HUES64 (cell line): ENCODE data around the gene ALG8.
"Not testable (repeated sequence)": the region's sequence is repeated elsewhere in the genome, so short reads cannot be mapped to it uniquely, and the experiment has no call there.

Experiments
- H3K27ac ChIP-seq: 2 replicates; pipeline ENCODE4 v1.7.0; 2013; ENCODE audit warnings: low read depth, low read length, inconsistent platforms
- H3K27me3 ChIP-seq: 2 replicates; pipeline ENCODE4 v1.6.1; 2013; ENCODE audit warnings: mild to moderate bottlenecking, low read length; ENCODE audit not compliant: insufficient read depth
- H3K36me3 ChIP-seq: 2 replicates; pipeline ENCODE4 v1.6.1; 2013; ENCODE audit warnings: mild to moderate bottlenecking, low read length; ENCODE audit not compliant: insufficient read depth
- H3K4me1 ChIP-seq: 2 replicates; pipeline ENCODE4 v1.6.1; 2013; ENCODE audit warnings: mild to moderate bottlenecking, low read length, moderate library complexity; ENCODE audit not compliant: insufficient read depth
- H3K4me3 ChIP-seq: 2 replicates; pipeline ENCODE4 v1.5.1; 2013; ENCODE audit warnings: mild to moderate bottlenecking, low read length, moderate library complexity
- H3K9ac ChIP-seq: 2 replicates; pipeline ENCODE4 v1.6.1; 2013; ENCODE audit warnings: mild to moderate bottlenecking, low read depth, low read length
- H3K9me3 ChIP-seq: 2 replicates; pipeline ENCODE4 v1.6.1; 2013; ENCODE audit warnings: low read depth, low read length; ENCODE audit not compliant: insufficient read depth
- WGBS: fragments of 150-250, 120-280 bp; methylation state at CpG from one replicate; pipeline ENCODE4 v1.1.7; 2013; ENCODE audit warnings: missing lambda C conversion rate; 5-methylcytosine and 5-hydroxymethylcytosine counted together

ALG8 gene

DNA sequence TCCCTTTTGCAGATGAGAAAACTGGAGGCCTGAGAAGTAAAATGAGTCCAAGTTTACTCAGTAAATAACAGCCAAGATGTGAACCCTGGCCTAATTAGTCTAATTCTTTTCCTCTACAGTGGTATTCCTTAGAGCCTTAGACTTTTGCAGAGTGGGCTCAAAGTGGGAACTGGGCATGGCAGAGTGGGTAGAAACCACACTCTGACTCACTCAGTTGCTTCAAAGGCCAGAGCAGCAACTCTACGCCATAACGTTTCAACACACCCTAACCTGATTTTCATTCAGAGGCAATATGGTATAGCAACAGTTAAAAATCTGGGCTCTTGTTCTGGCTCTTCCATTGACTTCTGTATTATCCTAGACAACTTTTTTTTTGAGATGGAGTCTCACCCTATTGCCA, 73.0 kb downstream of the ALG8 start:
- Histone ChIP-seq H3K36me3 (peaks cover 38% of the 10 kb centered on the region), H3K4me3 (no peak overlapping the region), H3K27ac (no peak overlapping the region), H3K9ac (no peak overlapping the region), H3K9me3 (no peaks in the 10 kb centered on the region), H3K27me3 (no peaks in the 10 kb centered on the region), H3K4me1 (no peaks in the 10 kb centered on the region)
- WGBS, result 91% methylated on average over 2 of the region's 2 CpGs

DNA sequence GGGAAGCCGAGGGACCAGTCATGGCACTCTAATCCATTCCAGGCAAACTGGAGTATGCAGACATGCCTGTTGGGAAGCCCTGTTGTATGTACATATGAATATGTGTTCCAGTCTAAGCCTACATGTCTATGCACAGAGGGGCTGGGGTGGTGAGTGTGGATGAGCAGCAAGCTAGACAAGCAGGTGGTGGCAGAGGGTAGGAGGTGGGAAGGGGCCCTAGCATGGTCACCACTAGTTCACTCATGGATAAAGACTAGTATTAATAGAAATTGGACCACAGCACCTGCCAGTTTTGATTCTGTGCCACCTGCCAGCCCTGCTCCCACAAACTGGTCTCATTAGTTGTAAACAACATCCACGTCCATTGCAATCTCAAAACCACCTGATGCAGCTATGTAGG, 74.2 kb downstream of the ALG8 start:
- H3K27ac ChIP-seq, result no peak overlapping the region
- WGBS, result 97% methylated on average over 2 of the region's 2 CpGs
- H3K36me3 ChIP-seq, result peaks cover 26% of the 10 kb centered on the region
- no peaks in the 10 kb centered on the region for H3K9me3 ChIP-seq
- H3K4me3 ChIP-seq, result no peak overlapping the region
- H3K9ac ChIP-seq, result no peak overlapping the region
- H3K27me3 ChIP-seq, result no peaks in the 10 kb centered on the region
- no peaks in the 10 kb centered on the region for H3K4me1 ChIP-seq

DNA sequence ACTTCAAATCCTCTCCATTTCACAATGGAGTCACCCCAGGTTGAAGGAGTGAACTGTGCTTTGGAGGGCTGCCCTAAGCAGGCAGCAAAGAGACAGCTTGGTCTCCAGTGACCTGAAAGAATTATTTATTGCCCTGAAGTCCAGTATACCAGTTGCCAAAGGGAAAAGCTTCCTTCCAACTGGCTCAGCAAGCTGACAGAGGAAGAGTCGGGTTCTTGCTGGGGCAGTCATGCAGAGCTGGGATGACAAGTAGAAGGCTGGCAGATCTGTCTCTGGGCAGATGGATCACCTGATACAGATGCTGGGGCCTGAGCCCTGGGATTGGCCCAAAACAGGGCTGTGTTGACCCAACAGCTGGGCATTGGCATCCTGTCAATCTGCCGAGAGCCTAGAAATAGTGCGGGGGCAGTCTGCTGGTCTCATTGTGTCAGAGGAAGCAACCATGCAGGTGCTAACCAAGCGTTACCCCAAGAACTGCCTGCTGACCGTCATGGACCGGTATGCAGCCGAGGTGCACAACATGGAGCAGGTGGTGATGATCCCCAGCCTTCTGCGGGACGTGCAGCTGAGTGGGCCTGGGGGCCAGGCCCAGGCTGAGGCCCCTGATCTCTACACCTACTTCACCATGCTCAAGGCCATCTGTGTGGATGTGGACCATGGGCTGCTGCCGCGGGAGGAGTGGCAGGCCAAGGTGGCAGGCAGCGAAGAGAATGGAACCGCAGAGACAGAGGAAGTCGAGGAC, 75.8 kb downstream of the ALG8 start, which contains the start of gene THRSP:
Gene THRSP (plus strand): TSS at position 422 of the 742 bp plus-strand sequence. CDS start 21 bp downstream, at position 443.
- WGBS, result 94% methylated on average over 14 of the region's 14 CpGs

DNA sequence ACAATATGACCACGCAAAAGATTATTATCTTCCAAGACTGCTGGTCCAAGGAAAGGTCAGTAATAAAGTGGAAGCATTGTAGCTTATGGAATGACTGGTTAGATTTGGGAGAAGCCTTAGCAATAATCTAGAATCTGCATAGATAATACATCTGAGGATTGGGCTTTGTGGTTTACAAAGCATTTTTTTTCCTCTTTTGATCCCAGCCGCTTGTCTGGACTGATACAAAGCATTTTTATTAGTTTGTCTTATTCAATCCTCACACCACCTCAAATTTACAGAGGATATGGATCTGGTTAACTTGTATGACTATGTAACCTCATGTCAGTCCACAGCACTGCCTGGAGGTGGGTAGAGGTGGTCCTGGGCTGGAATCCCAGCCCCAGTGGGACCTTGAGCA, 76.8 kb downstream of the ALG8 start:
- Histone ChIP-seq H3K27ac (no peak overlapping the region), H3K36me3 (peaks cover 3% of the 10 kb centered on the region; the same call in 1 of the 2 replicates)
- WGBS, result 100% methylated on average over 1 of the region's 2 CpGs

More for the DNA sequence above, 75.8 kb downstream of the ALG8 start, which contains the start of gene THRSP:
- Histone ChIP-seq H3K27me3 (no peaks in the 10 kb centered on the region), H3K27ac (no peak within 1 kb of the TSS), H3K9ac (no peak within 1 kb of the TSS), H3K36me3 (peaks cover 10% of the 10 kb centered on the region; the same call in 1 of the 2 replicates), H3K9me3 (no peaks in the 10 kb centered on the region), H3K4me1 (no peaks in the 10 kb centered on the region), H3K4me3 (no peak within 1 kb of the TSS)

DNA sequence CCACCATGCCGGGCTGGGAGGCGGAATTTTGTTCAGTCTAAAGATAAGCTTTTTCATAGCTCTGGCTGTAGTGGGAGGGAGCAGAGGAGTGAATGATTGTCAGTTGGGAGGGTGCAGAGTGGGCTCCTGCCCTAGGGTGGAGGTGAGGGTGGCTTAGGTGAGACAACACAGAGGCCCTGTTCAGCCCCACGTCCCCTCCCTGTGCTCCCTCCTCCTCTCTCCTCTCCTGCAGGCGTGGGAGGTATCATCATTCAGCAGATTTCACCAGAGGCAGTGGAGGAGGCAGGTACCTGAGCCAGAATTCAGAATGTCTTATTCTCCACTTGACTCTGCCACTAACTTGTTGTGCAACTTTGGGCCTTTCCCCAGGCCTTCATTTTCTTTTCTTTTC, 77.5 kb downstream of the ALG8 start:
- Histone ChIP-seq H3K27me3 (no peaks in the 10 kb centered on the region), H3K4me1 (no peaks in the 10 kb centered on the region), H3K9me3 (no peaks in the 10 kb centered on the region), H3K4me3 (no peak overlapping the region), H3K9ac (no peak overlapping the region), H3K36me3 (no peaks in the 10 kb centered on the region; the same call in 1 of the 2 replicates), H3K27ac (no peak overlapping the region)
- WGBS, result 85% methylated on average over 4 of the region's 4 CpGs

More for the DNA sequence above, 76.8 kb downstream of the ALG8 start:
- no peaks in the 10 kb centered on the region for H3K27me3 ChIP-seq
- H3K4me1 ChIP-seq, result no peaks in the 10 kb centered on the region
- H3K4me3 ChIP-seq, result no peak overlapping the region
- no peak overlapping the region for H3K9ac ChIP-seq
- no peaks in the 10 kb centered on the region for H3K9me3 ChIP-seq

DNA sequence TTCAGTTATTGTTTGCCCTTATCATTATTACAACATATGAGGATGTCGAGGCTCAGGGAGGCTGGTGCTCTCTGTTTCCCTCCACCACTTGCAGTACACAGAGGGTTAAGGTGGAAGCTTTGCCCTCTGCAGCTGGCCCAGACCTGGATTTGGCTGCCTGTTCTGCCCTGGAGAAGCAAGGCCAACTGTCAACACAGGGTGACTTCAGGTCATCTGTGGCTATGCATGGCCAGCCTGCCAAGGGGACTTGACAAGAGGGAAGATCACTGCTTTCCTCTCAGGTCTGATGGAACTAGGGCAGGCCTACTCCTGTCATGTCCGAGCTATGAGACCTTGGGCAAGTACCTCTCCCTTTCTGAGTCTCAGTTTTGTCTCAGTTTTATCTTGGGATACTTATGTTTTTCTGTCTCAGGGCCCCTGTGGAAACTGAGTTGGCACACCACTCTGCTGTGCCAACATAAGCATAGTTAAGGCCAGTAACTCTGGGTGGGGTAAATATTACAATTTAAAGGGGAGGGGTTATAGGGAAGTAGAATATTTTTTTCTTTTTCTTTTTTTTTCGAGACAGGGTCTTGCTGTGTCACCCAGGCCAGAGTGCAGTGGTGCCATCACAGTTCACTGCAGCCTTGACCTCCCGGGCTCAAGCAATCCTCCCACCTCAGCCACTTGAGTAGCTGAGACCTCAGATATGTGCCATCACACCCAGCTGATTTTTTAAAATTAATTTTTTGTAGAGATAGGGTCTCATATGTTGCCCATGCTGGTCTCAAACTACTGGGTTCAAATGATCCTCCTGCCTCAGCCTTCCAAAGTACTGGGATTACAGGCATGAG, 78.1 kb downstream of the ALG8 start:
- 84% methylated on average over 4 of the region's 4 CpGs for WGBS
- H3K27me3 ChIP-seq, result no peaks in the 10 kb centered on the region
- no peak overlapping the region for H3K27ac ChIP-seq
- H3K4me1 ChIP-seq, result no peaks in the 10 kb centered on the region
- H3K9me3 ChIP-seq, result no peaks in the 10 kb centered on the region
- H3K4me3 ChIP-seq, result no peak overlapping the region
- H3K36me3 ChIP-seq, result no peaks in the 10 kb centered on the region
- no peak overlapping the region for H3K9ac ChIP-seq

DNA sequence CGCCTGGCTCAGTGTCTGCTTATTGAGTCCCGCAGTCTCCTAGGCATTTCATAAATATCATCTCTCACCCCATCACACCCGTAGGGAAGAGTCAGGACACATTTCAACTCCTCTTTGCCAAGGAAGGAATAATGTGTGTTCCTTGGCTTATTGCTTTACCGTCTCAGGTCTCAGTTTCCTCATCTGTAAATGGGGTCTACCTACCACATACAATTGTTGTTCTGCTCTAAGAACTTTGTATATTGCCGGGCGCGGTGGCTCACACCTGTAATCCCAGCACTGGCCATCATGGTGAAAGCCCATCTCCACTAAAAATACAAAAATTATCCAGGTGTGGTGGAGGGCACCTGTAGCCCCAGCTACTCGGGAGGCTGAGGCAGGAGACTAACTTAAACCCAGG, 78.9 kb downstream of the ALG8 start:
- no peaks in the 10 kb centered on the region for H3K27me3 ChIP-seq
- H3K36me3 ChIP-seq, result no peaks in the 10 kb centered on the region
- H3K4me1 ChIP-seq, result no peaks in the 10 kb centered on the region
- WGBS, result 95% methylated on average over 8 of the region's 8 CpGs
- H3K9me3 ChIP-seq, result no peaks in the 10 kb centered on the region
- H3K4me3 ChIP-seq, result no peak overlapping the region
- no peak overlapping the region for H3K9ac ChIP-seq
- H3K27ac ChIP-seq, result no peak overlapping the region

DNA sequence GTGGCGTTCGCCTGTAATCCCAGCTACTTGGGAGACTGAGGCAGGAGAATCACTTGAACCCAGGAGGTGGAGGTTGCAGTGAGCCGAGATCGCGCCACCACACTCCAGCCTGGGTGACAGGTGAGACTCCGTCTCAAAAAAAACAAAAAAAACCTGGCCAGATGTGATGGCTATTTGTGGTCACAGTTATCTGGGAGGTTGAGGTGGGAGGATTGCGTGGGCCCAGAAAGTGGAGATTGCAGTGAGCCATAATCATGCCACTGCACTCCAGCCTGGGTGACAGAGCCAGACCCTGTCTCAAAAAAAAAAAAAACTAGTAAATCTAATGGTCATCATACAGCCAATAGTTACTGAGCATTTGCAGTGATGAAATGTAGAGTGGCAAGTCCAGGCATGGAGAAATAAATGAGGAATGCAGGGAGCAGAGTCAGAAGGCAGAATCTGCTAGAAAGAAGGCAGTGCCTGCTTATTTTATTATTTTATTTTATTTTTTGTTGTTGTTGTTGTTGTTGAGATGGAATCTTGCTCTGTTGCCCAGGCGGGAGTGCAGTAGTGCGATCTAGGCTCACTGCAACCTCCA, 79.6 kb downstream of the ALG8 start:
- H3K27me3 ChIP-seq, H3K27ac ChIP-seq, H3K9me3 ChIP-seq, H3K36me3 ChIP-seq, H3K9ac ChIP-seq, H3K4me3 ChIP-seq, H3K4me1 ChIP-seq: not testable (repeated sequence)
- 95% methylated on average over 9 of the region's 9 CpGs for WGBS

DNA sequence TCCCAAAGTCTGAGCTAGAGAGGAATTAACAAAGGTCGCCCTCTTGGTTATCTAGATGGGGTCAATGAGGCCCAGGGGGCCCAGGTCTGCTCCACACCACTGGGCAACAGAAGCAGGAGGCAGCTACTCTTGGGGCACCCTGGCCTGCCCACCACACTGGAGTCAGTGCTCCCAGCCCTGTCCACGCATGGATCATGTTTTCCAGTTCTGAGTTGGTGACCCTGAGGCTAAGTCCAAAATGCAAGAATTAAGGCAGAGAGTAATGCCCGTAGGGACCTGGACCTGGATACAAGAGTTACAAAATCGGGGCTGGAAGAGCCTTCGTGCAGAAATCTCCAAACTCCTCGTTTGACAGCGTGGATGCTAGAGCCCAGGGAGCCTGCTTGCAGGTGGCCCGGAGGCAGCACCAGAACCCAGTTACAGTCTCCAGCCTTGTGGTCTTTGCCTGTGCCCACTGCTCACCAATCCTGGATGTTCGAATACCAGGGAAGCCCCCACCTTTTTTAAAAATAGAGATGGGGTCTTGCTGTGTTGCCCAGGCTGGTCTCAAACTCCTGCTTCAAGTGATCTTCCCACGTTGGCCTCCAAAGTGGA, 81.9 kb downstream of the ALG8 start:
- Histone ChIP-seq H3K36me3 (no peaks in the 10 kb centered on the region), H3K27ac (no peak overlapping the region), H3K9ac (no peak overlapping the region), H3K9me3 (no peaks in the 10 kb centered on the region), H3K27me3 (no peaks in the 10 kb centered on the region), H3K4me1 (no peaks in the 10 kb centered on the region), H3K4me3 (no peak overlapping the region)
- 83% methylated on average over 10 of the region's 10 CpGs for WGBS

DNA sequence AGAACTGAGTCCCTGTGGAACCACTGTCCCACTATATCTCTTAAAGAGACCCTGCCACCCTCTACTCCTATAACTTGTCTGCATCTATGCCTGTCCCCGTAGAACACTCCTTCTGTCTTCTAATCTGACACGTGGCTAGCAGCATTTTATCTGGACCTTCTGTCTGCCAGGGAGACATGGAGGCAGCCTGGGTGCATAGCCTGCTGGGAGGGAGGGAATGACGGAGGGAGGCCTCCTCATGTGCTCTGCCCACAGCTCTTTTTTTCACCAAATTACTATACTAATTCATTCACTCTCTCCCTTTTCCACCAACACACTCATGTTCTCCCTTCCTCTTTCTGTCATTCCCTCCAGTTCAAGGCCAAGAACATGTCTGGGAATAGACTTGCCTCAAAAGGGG, 83.3 kb downstream of the ALG8 start:
- Histone ChIP-seq H3K9ac (no peak overlapping the region), H3K9me3 (no peaks in the 10 kb centered on the region), H3K4me3 (no peak overlapping the region), H3K4me1 (peaks cover 5% of the 10 kb centered on the region), H3K27ac (no peak overlapping the region), H3K27me3 (no peaks in the 10 kb centered on the region), H3K36me3 (no peaks in the 10 kb centered on the region)
- WGBS, result 92% methylated on average over 3 of the region's 3 CpGs

DNA sequence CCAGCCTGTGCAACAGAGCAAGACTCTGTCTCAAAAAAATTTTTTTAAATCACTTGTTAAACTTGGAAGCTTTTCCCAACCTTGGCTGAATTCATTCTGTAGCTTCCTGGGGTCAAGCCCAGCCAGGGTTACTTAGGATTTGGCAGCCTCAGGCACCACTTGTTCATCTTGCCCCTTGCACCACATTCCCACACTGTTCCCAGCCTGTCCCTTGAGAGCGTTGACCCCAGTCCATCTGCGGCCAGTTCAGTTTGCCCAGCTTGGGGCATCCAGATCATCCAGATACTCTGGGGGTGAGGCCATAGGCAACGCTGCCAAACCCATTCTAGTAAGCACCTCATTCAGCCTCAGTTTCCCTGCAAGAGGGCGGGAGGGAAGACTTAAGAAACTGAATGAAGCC, 84.5 kb downstream of the ALG8 start:
- Histone ChIP-seq H3K4me1 (peaks cover 13% of the 10 kb centered on the region), H3K27ac (no peak overlapping the region), H3K27me3 (no peaks in the 10 kb centered on the region), H3K9me3 (no peaks in the 10 kb centered on the region), H3K36me3 (no peaks in the 10 kb centered on the region), H3K9ac (no peak overlapping the region), H3K4me3 (no peak overlapping the region)
- 94% methylated on average over 4 of the region's 4 CpGs for WGBS
